Natural killer cell (primary cell): ENCODE results near the gene COPS7B. TPM values are rescaled to one million over a fixed set of nuclear protein-coding genes. Genes with fewer than 3 reads are reported as not detected.

Experiments
- ATAC-seq, 3 donors: fragments of 150-1000 bp in 2 of 3; fragments of 200-7000 bp in 1 of 3; cut with Tn5 transposase; 1 replicate in 1 of 3; 2 replicates in 2 of 3; pipeline ENCODE4 v1.10.0; 2021; ENCODE audit warnings: mild to moderate bottlenecking in 2 of 3, moderate library complexity in 2 of 3
- DNase-seq, 2 donors: peaks; one replicate each; pipeline versions ENCODE4 v3.0.0 to v3.0.0-alpha.2; 2013 to 2021; ENCODE audit warnings: mixed read lengths in 1 of 2
- H3K27ac ChIP-seq: one replicate; pipeline ENCODE4 v1.5.1; 2013; ENCODE audit warnings: mild to moderate bottlenecking, low read length
- H3K27me3 ChIP-seq: one replicate; pipeline ENCODE4 v1.6.1; 2013; ENCODE audit warnings: low read length; ENCODE audit not compliant: control insufficient read depth, insufficient read depth
- H3K36me3 ChIP-seq: one replicate; pipeline ENCODE4 v1.6.1; 2013; ENCODE audit warnings: low read length; ENCODE audit not compliant: control insufficient read depth, insufficient read depth
- H3K4me1 ChIP-seq: one replicate; pipeline ENCODE4 v1.6.1; 2013; ENCODE audit warnings: low read length; ENCODE audit not compliant: control insufficient read depth, insufficient read depth
- H3K4me3 ChIP-seq: one replicate; pipeline ENCODE4 v1.5.1; 2013; ENCODE audit warnings: low read length
- H3K9me3 ChIP-seq: one replicate; pipeline ENCODE4 v1.6.1; 2013; ENCODE audit warnings: low read length; ENCODE audit not compliant: control insufficient read depth, insufficient read depth
- H3K27ac Mint-ChIP-seq, 2 donors: one replicate each; pipeline ENCODE4 v1.8.0; 2022; ENCODE audit warnings: mild to moderate bottlenecking in 2 of 2, mixed read lengths in 2 of 2, moderate library complexity in 1 of 2
- H3K27me3 Mint-ChIP-seq, 2 donors: one replicate each; pipeline ENCODE4 v1.8.0; 2022; ENCODE audit warnings: low read depth in 2 of 2, mixed read lengths in 2 of 2
- H3K36me3 Mint-ChIP-seq: one replicate; pipeline ENCODE4 v1.8.0; 2022; ENCODE audit warnings: mixed read lengths
- H3K4me1 Mint-ChIP-seq, 2 donors: one replicate each; pipeline ENCODE4 v1.8.0; 2022; ENCODE audit warnings: mixed read lengths in 2 of 2
- H3K4me3 Mint-ChIP-seq: one replicate; pipeline ENCODE4 v1.8.0; 2022; ENCODE audit warnings: mild to moderate bottlenecking, moderate library complexity, mixed read lengths
- H3K9me3 Mint-ChIP-seq, 2 donors: one replicate each; pipeline ENCODE4 v1.8.0; 2022; ENCODE audit warnings: mixed read lengths in 2 of 2
- CTCF ChIP-seq: fragments of 200-600 bp; IDR thresholded peaks from one replicate; pipeline ENCODE4 v1.8.0; 2022; ENCODE audit warnings: antibody characterized with exemption
- WGBS: methylation state at CpG from one replicate; pipeline ENCODE4 v1.1.7; 2013; ENCODE audit warnings: missing lambda C conversion rate; ENCODE audit not compliant: insufficient coverage; 5-methylcytosine and 5-hydroxymethylcytosine counted together
- intact Hi-C: fragments of 100-400 bp; cut with micrococcal nuclease; formaldehyde crosslinking; loops from one replicate; pipeline ENCODE4 v1.14.2; 2022
- total RNA-seq, 4 donors: library from RNA; stranded (reverse); fragments of 120-200 nt in 1 of 4; gene quantifications; one replicate each; pipeline versions ENCODE4 v1.2.3 to v1.2.4, GENCODE V29; 2013 to 2022

Gene COPS7B
- total RNA-seq, 3 donors from 2014 or later (not counting 1 experiment from before 2014, with no cell fraction given): 44.2 to 59.9 (median 53.9) TPM

GRCh38 chr2:231856959-231857358, 70.7 kb downstream of the COPS7B start:
- no peak overlapping the region for H3K27ac ChIP-seq
- 94% methylated on average over 6 of the region's 6 CpGs for WGBS
- intact Hi-C loops: no loop called here
- no peaks in the 10 kb centered on the region for H3K9me3 Mint-ChIP-seq
- no peaks in the 10 kb centered on the region for H3K36me3 Mint-ChIP-seq
- TF ChIP-seq CTCF: no peak
- peaks cover 5 to 7% of the 10 kb centered on the region in 2 donors for H3K27me3 Mint-ChIP-seq
- H3K27me3 ChIP-seq: no peaks in the 10 kb centered on the region
- H3K4me3 Mint-ChIP-seq: no peak overlapping the region
- ATAC-seq: no peak
- H3K4me3 ChIP-seq: no peak overlapping the region
- peaks cover 5 to 7% of the 10 kb centered on the region in 2 donors for H3K4me1 Mint-ChIP-seq
- no peaks in the 10 kb centered on the region for H3K4me1 ChIP-seq
- no peak overlapping the region for H3K27ac Mint-ChIP-seq
- H3K9me3 ChIP-seq: no peaks in the 10 kb centered on the region
- DNase-seq: no peak
- H3K36me3 ChIP-seq: no peaks in the 10 kb centered on the region

Other genes with a start within 250 kb of the COPS7B start
- gene TEX44, start 193.6 kb upstream of the COPS7B start, total RNA-seq: not detected
- 1,000 to 10,000 TPM; 1,245 to 1,643 (median 1,314) TPM for gene PTMA, start 77.9 kb upstream of the COPS7B start, total RNA-seq
- gene PDE6D, start 5.2 kb upstream of the COPS7B start, total RNA-seq: 10 to 100 TPM; 21.6 to 29.2 (median 22.8) TPM
- gene NPPC, start 140.0 kb downstream of the COPS7B start, total RNA-seq: not detected
- gene DIS3L2, start 175.3 kb downstream of the COPS7B start, total RNA-seq: 10 to 100 TPM; 56.4 to 63.6 (median 59.4) TPM